Measurements from ENCODE around the gene SLC27A4. TPM values are rescaled to one million over a fixed set of nuclear protein-coding genes. Genes with fewer than 3 reads are reported as not detected.

Gene SLC27A4
- total RNA-seq, 2 donors from 2014 or later, result 15.0 to 17.1 TPM

- intact Hi-C loops (cut with DNase I), result no loop called here
- TF ChIP-seq CTCF (IDR thresholded peaks at IDR 0.05), result no peak
- TF ChIP-seq POLR2A (IDR thresholded peaks at IDR 0.05), result no peak
- Histone ChIP-seq H3K4me3 (no peak overlapping the region), H3K27me3 (no peaks in the 10 kb centered on the region), H3K4me1 (peaks cover 6% of the 10 kb centered on the region), H3K36me3 (replicated peaks in 1 of 2; ENCODE audit: insufficient read depth in 1 of 2, low read depth in 2 of 2) (peaks cover 3 to 10% of the 10 kb centered on the region in 2 donors), H3K27ac (no peak overlapping the region), H3K9me3 (no peaks in the 10 kb centered on the region)
- peak; percentile 18 for ATAC-seq
- DNase-seq, result no peak
- WGBS, 2 donors, result 60 to 86% methylated on average over 1 to 7 of the region's 7 CpGs
Measured at GRCh38 chr9:128393970-128394369, 53.6 kb downstream of the SLC27A4 start.

GRCh38 chr9:128394379-128395168, 54.2 kb downstream of the SLC27A4 start:
- DNase-seq (no peak), ATAC-seq (no peak)
- Histone ChIP-seq H3K4me3 (no peak overlapping the region), H3K27me3 (no peaks in the 10 kb centered on the region), H3K4me1 (peaks cover 6% of the 10 kb centered on the region), H3K36me3 (replicated peaks in 1 of 2; ENCODE audit: insufficient read depth in 1 of 2, low read depth in 2 of 2) (peaks cover 0 to 5% of the 10 kb centered on the region in 2 donors), H3K27ac (no peak overlapping the region), H3K9me3 (no peaks in the 10 kb centered on the region)
- 59 to 67% methylated on average over 8 to 9 of the region's 9 CpGs for WGBS, 2 donors
- TF ChIP-seq CTCF (IDR thresholded peaks at IDR 0.05) (no peak), POLR2A (IDR thresholded peaks at IDR 0.05) (no peak)
- intact Hi-C loops (cut with DNase I), result no loop called here

- Histone ChIP-seq H3K4me3 (no peak overlapping the region), H3K9me3 (no peaks in the 10 kb centered on the region), H3K27ac (no peak overlapping the region), H3K4me1 (peaks cover 6% of the 10 kb centered on the region), H3K36me3 (replicated peaks in 1 of 2; ENCODE audit: insufficient read depth in 1 of 2, low read depth in 2 of 2) (peaks cover 0 to 3% of the 10 kb centered on the region in 2 donors), H3K27me3 (no peaks in the 10 kb centered on the region)
- no peak for TF ChIP-seq CTCF (IDR thresholded peaks at IDR 0.05)
- no peak for TF ChIP-seq POLR2A (IDR thresholded peaks at IDR 0.05)
- intact Hi-C loops (cut with DNase I), result no loop called here
- WGBS, 2 donors, result 2 to 8% methylated on average over 19 of the region's 19 CpGs
- DNase-seq (no peak), ATAC-seq (peak; percentile 42)
Measured at GRCh38 chr9:128396970-128397613, 56.8 kb downstream of the SLC27A4 start.

DNA sequence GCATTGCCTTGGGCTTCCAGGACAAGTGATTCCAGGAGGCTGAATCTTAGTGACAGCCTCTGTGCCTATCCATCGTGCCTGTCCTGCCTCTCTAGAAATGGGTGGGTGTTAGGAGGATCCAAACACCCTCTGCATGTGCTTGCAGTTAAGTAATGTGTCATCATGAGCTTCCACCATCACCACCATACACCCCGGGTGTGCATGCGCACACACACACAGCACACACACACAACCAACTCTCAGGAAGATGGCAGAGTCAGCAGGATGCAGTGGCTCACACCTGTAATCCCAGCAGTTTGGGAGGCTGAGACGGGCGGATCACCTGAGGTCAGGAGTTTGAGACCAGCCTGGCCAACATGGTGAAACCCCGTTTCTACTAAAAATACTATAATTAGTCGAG, 57.5 kb downstream of the SLC27A4 start:
- no peak overlapping the region for H3K27ac ChIP-seq
- TF ChIP-seq CTCF (IDR thresholded peaks at IDR 0.05), result no peak
- TF ChIP-seq POLR2A (IDR thresholded peaks at IDR 0.05), result no peak
- WGBS, 2 donors, result 49 to 76% methylated on average over 2 to 7 of the region's 7 CpGs
- DNase-seq, result no peak
- intact Hi-C loops (cut with DNase I), result no loop called here
- H3K4me1 ChIP-seq, result peaks cover 6% of the 10 kb centered on the region
- no peaks in the 10 kb centered on the region for H3K9me3 ChIP-seq
- H3K36me3 ChIP-seq (replicated peaks in 1 of 2; ENCODE audit: insufficient read depth in 1 of 2, low read depth in 2 of 2), result no peaks in the 10 kb centered on the region
- H3K27me3 ChIP-seq, result no peaks in the 10 kb centered on the region
- no peak for ATAC-seq
- no peak overlapping the region for H3K4me3 ChIP-seq
